AG10803 (cell line): ENCODE results near the gene WWP2.

ENCODE experiments used
- DNase-seq: peaks from one replicate; pipeline ENCODE4 v3.0.0; 2010; ENCODE audit warnings: low read depth
- H3K4me3 ChIP-seq: 2 replicates; pipeline ENCODE4 v1.5.1; 2011; ENCODE audit warnings: mild to moderate bottlenecking, low read length, control low read depth
- TF ChIP-seq, protein P1 (sequence below): conservative IDR thresholded peaks from 2 replicates; pipeline ENCODE4 v1.5.1; 2011; ENCODE audit warnings: mild to moderate bottlenecking, low read length, control low read depth, inconsistent platforms

The WWP2 gene

DNA sequence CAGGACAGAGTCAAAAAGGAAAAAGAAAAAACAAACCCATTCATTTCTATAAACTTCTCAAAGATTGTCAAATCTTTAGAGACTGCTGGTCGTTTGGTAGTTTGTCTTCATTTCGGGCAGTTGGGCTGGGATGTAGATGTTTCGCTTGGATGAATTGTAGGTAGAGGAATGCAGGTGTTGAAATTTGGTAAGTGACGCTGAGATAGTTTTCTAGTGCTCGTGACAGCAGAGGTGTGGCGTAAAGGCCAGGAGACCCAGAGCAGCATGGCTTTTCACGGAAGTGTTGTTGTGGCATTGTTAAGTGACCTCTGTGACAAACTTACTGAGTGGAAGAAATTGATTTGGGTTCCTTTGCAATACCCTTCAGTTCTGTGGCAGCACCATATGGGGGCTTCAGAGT is 110.8 kb downstream of the WWP2 start:
- TF ChIP-seq, protein P1, sequence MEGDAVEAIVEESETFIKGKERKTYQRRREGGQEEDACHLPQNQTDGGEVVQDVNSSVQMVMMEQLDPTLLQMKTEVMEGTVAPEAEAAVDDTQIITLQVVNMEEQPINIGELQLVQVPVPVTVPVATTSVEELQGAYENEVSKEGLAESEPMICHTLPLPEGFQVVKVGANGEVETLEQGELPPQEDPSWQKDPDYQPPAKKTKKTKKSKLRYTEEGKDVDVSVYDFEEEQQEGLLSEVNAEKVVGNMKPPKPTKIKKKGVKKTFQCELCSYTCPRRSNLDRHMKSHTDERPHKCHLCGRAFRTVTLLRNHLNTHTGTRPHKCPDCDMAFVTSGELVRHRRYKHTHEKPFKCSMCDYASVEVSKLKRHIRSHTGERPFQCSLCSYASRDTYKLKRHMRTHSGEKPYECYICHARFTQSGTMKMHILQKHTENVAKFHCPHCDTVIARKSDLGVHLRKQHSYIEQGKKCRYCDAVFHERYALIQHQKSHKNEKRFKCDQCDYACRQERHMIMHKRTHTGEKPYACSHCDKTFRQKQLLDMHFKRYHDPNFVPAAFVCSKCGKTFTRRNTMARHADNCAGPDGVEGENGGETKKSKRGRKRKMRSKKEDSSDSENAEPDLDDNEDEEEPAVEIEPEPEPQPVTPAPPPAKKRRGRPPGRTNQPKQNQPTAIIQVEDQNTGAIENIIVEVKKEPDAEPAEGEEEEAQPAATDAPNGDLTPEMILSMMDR: no peak
- H3K4me3 ChIP-seq: no peak overlapping the region
- DNase-seq: no peak

DNA sequence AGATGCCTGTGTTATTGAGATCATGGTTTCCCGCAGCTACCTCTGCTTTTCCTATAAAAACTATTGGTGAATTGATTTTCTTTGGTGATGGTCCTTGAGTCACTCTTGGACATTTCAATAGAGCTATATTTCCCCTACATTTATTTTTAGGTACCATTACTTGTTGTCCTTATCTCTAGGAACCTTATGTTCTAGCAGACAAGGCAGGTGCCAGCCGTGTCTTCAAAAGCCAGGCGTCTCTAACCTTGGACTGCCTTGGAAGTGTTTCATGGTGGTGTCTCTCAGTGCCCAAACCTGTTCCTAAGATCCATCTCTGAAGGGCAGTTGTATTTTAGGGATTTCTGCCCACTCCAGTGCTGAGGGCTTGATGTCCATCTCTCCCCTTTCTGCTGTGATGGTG is 111.7 kb downstream of the WWP2 start:
- DNase-seq: no peak
- no peak overlapping the region for H3K4me3 ChIP-seq
- TF ChIP-seq, protein P1: no peak

DNA sequence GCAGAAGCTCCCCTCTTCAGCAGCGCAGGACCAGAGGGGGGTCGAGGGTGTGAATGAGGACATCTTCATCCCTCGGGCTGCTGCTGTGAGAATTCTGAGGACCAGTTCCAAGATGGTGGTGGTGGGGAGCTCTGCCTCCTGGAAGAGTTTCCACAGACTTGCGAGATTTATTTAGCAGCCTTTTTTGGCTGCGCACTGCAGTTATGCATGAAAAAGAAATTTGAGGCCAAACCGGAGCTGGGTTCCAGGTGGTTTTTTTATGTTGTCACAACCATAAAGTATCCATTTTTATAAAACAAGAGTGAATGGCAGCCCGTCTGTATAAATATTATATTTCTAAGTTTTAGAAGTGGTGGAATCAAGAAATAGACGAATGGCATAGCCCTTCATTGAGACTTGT is 112.1 kb downstream of the WWP2 start:
- H3K4me3 ChIP-seq: no peak overlapping the region
- no peak for DNase-seq
- TF ChIP-seq, protein P1: no peak

DNA sequence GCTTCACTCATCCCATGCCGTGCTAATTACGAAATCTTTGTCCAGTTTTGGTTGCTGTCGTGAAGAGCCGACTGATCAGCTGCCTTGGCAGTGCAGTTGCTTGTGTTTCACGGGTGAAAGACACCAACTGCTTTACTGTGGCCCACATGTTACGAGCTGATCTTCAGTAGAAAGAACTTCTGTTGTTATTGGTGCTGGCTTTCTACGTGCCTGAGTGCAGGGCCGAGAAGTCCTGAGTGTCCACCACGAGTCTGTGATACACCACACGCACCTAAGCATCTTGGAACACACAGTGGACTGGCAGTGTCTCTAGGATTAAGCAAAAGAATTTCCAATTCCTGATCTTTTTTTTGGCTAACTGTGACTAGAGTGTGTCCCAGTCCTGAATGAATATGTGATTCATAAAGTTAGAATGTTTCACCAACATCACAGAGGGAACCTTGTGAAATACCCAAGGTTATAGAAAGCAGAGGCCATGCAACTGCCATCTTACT is 118.6 kb downstream of the WWP2 start:
- peak; percentile 71 for DNase-seq
- TF ChIP-seq, protein P1: no peak

DNA sequence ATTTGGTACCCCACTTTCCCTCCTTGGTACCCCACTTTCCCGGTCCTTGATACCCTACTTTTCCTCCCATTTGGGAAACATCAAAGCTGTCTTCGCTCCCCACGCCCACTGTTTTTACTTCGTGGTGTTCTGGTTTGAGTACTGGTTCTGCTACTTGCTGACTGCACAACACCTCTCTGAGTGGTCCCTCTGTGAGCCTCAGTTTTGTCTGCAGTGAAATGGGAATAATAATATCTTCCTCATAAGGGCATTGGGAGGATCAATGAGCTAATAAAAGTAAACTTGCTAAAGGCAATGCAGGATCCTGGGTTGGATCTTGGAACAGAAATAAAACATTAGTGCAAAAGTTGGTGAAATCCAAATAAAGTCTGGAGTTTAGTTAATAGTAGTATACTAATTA is 119.0 kb downstream of the WWP2 start:
- no peak overlapping the region for H3K4me3 ChIP-seq
- TF ChIP-seq, protein P1: no peak
- no peak for DNase-seq

More for the DNA sequence above, 118.6 kb downstream of the WWP2 start:
- H3K4me3 ChIP-seq: peak overlapping the region; percentile 17

DNA sequence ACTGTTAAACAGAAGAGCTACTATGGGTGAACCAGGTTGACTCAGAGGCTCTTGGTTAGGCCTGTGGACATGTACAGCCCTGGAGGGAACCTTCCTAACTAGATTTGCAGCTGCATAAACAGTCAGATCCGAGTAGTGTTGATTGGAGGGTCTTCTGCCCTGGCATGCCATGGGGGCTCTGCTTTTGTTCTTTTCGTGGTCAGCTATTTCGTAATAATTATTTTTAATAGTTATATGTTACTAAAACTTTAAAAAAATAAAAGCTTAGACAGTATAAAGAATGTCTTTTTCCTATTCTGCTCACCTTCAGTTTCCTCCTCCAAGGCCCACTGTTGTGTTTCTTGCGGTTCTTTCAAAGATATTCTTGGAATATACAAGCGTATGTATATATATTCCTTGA is 121.6 kb downstream of the WWP2 start:
- TF ChIP-seq, protein P1: no peak
- no peak overlapping the region for H3K4me3 ChIP-seq
- DNase-seq: no peak

DNA sequence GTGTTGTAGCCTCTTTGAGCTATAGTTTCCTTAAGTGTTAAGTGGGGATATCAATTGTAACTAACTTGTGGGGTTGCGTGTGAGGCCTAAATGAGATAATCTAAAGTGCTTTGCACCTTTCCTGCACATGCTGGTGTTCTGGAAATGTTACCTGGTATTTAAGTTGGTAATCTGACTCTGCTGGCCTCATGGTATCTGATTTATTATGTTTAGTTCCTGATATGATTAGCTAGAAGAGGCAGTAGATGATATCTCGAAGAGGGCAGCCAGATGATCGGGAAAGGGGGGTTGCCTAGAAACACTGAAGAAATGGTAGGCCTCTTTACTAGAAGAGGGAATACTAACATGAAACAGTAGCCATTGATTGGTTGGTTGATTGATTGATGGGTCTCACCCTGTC is 123.6 kb downstream of the WWP2 start:
- TF ChIP-seq, protein P1: no peak

More for the DNA sequence above, 123.6 kb downstream of the WWP2 start:
- no peak overlapping the region for H3K4me3 ChIP-seq
- DNase-seq: no peak
